ENCODE data around the gene YTHDF2. TPM values are rescaled to one million over a fixed set of nuclear protein-coding genes. Genes with fewer than 3 reads are reported as not detected.

Gene YTHDF2
- total RNA-seq, 1 experiment from 2014 or later = 126 TPM

- ATAC-seq (no peak), DNase-seq (ENCODE audit: low spot score) (no peak)
- H3K4me3 Mint-ChIP-seq = no peak overlapping the region
- ChIA-PET CTCF (interaction anchor here (0.7 to 2.0 kb wide), 3 partner anchors 97 to 196 kb away, joined by 3 to 7 read pairs (median 3); no protein-coding TSS in a partner anchor), POLR2A (no interaction called here)
- H3K4me1 Mint-ChIP-seq = peaks cover 9% of the 10 kb centered on the region
- no peaks in the 10 kb centered on the region for H3K9me3 Mint-ChIP-seq
- 0 out of 2 replicates have a peak overlapping the region, but pooled peaks have one; percentile 38 for H3K27ac Mint-ChIP-seq
- H3K27me3 Mint-ChIP-seq (ENCODE audit: low read depth) = no peaks in the 10 kb centered on the region
- TF ChIP-seq TEAD4 (CRISPR knock-in tag; IDR thresholded peaks at IDR 0.05) = no peak
- no peaks in the 10 kb centered on the region for H3K36me3 Mint-ChIP-seq
Observed at GRCh38 chr1:28778021-28778420, 41.3 kb downstream of the YTHDF2 start.

GRCh38 chr1:28779751-28780408, 43.1 kb downstream of the YTHDF2 start:
- ChIA-PET POLR2A (no interaction called here), CTCF (interaction anchor here (2.0 kb wide), 1 partner anchor 97 kb away, joined by 7 read pairs; no protein-coding TSS in a partner anchor)
- DNase-seq (ENCODE audit: low spot score) (no peak), ATAC-seq (no peak)
- H3K27ac Mint-ChIP-seq = 0 out of 2 replicates have a peak overlapping the region, but pooled peaks have one; percentile 38
- H3K9me3 Mint-ChIP-seq = no peaks in the 10 kb centered on the region
- TF ChIP-seq CDX4 (CRISPR knock-in tag; IDR thresholded peaks at IDR 0.05; ENCODE audit: borderline replicate concordance) = no peak
- TF ChIP-seq SMAD3 (CRISPR knock-in tag; IDR thresholded peaks at IDR 0.05; ENCODE audit: borderline replicate concordance) = no peak
- TF ChIP-seq CREB1 (CRISPR knock-in tag; IDR thresholded peaks at IDR 0.05) = no peak
- TF ChIP-seq FOXP1 (CRISPR knock-in tag; IDR thresholded peaks at IDR 0.05; ENCODE audit: borderline replicate concordance) = no peak
- no peak for TF ChIP-seq E2F4 (CRISPR knock-in tag; IDR thresholded peaks at IDR 0.05; ENCODE audit: borderline replicate concordance, low read depth)
- TF ChIP-seq ATF3 (CRISPR knock-in tag; conservative IDR thresholded peaks at IDR 0.05) = no peak
- TF ChIP-seq TEAD4 (CRISPR knock-in tag; IDR thresholded peaks at IDR 0.05) = no peak
- TF ChIP-seq MAX (CRISPR knock-in tag; IDR thresholded peaks at IDR 0.05) = no peak
- no peak for TF ChIP-seq SOX15 (CRISPR knock-in tag; IDR thresholded peaks at IDR 0.05)
- no peaks in the 10 kb centered on the region for H3K36me3 Mint-ChIP-seq
- H3K4me3 Mint-ChIP-seq = no peak overlapping the region
- no peaks in the 10 kb centered on the region for H3K27me3 Mint-ChIP-seq (ENCODE audit: low read depth)
- H3K4me1 Mint-ChIP-seq = peaks cover 8% of the 10 kb centered on the region

GRCh38 chr1:28781305-28781704, 44.6 kb downstream of the YTHDF2 start:
- H3K9me3 Mint-ChIP-seq = no peaks in the 10 kb centered on the region
- H3K27me3 Mint-ChIP-seq (ENCODE audit: low read depth) = no peaks in the 10 kb centered on the region; the same call in 1 of the 2 replicates
- DNase-seq (ENCODE audit: low spot score) = no peak
- TF ChIP-seq NR3C1 (CRISPR knock-in tag; conservative IDR thresholded peaks at IDR 0.05; ENCODE audit: low read depth) (no peak), PRRX2 (CRISPR knock-in tag; IDR thresholded peaks at IDR 0.05) (no peak)
- ChIA-PET CTCF (interaction anchor here (0.6 to 8.1 kb wide), 2 partner anchors 71 to 95 kb away, joined by 3 to 179 read pairs; no protein-coding TSS in a partner anchor), POLR2A (interaction anchor here (0.6 kb wide), 1 partner anchor 43 kb away, joined by 3 read pairs; no protein-coding TSS in a partner anchor)
- H3K36me3 Mint-ChIP-seq = no peaks in the 10 kb centered on the region
- no peak overlapping the region; the same call in 1 of the 2 replicates for H3K27ac Mint-ChIP-seq
- H3K4me1 Mint-ChIP-seq = peaks cover 9% of the 10 kb centered on the region
- no peak overlapping the region for H3K4me3 Mint-ChIP-seq
- no peak for ATAC-seq

GRCh38 chr1:28782011-28782410, 45.3 kb downstream of the YTHDF2 start:
- ChIA-PET CTCF (interaction anchor here (1.1 to 8.1 kb wide), 3 partner anchors 94 to 102 kb away, joined by 3 to 179 read pairs (median 5); no protein-coding TSS in a partner anchor), POLR2A (interaction anchor here (0.6 kb wide), 1 partner anchor 42 kb away, joined by 3 read pairs; no protein-coding TSS in a partner anchor)
- H3K27ac Mint-ChIP-seq = no peak overlapping the region
- ATAC-seq (no peak), DNase-seq (ENCODE audit: low spot score) (no peak)
- no peak overlapping the region for H3K4me3 Mint-ChIP-seq
- no peaks in the 10 kb centered on the region for H3K9me3 Mint-ChIP-seq
- H3K27me3 Mint-ChIP-seq (ENCODE audit: low read depth) = no peaks in the 10 kb centered on the region; the same call in 1 of the 2 replicates
- no peaks in the 10 kb centered on the region for H3K36me3 Mint-ChIP-seq
- TF ChIP-seq NFATC4 (CRISPR knock-in tag; IDR thresholded peaks at IDR 0.05) (no peak), STAT6 (CRISPR knock-in tag; conservative IDR thresholded peaks at IDR 0.05; ENCODE audit: low read depth) (no peak), ATF1 (CRISPR knock-in tag; IDR thresholded peaks at IDR 0.05) (no peak), OVOL2 (CRISPR knock-in tag; IDR thresholded peaks at IDR 0.05; ENCODE audit: borderline replicate concordance) (no peak), CREB1 (CRISPR knock-in tag; IDR thresholded peaks at IDR 0.05) (no peak), ATF2 (CRISPR knock-in tag; IDR thresholded peaks at IDR 0.05; ENCODE audit: borderline replicate concordance, low read depth) (no peak)
- peaks cover 9% of the 10 kb centered on the region for H3K4me1 Mint-ChIP-seq

Measured in WTC11 (cell line).